Upper lobe of left lung (tissue), 4 donors: ENCODE measurements around the gene AKAP10.
"Not testable (repeated sequence)": the region's sequence is repeated elsewhere in the genome, so short reads cannot be mapped to it uniquely, and the experiment has no call there.

Source experiments
- CTCF ChIP-seq, 6 experiments: fragments of 450-650 bp in 4 of 6; fragments of 200-600 bp in 2 of 6; sonication (generic) in 2 of 6; IDR thresholded peaks; one replicate each; pipeline ENCODE4 v1.5.1; 2016 to 2019; ENCODE audit warnings: antibody characterized with exemption in 6 of 6
- EP300 ChIP-seq, 4 donors: sonication (generic); formaldehyde crosslinking; IDR thresholded peaks; one replicate each; pipeline ENCODE4 v1.5.1; 2017; ENCODE audit warnings: antibody characterized with exemption in 4 of 4, control low read depth in 2 of 4

DNA sequence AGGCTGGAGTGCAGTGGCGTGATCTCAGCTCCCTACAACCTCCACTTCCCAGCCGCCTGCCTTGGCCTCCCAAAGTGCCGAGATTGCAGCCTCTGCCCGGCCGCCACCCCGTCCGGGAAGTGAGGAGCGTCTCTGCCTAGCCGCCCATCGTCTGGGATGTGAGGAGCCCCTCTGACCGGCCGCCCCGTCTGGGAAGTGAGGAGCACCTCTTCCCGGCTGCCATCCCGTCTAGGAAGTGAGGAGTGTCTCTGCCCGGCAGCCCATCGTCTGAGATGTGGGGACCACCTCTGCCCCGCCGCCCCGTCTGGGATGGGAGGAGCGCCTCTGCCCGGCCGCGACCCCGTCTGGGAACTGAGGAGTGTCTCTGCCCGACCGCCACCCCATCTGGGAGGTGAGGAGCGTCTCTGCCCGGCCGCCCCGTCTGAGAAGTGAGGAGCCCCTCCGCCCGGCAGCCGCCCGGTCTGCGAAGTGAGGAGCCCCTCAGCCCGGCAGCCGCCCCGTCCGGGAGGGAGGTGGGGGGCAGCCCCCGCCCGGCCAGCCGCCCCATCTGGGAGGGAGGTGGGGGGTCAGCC is 26.9 kb downstream of the AKAP10 start:
- not testable (repeated sequence) for TF ChIP-seq EP300, CTCF (IDR thresholded peaks at IDR 0.05)
